GM18520 (cell line): ENCODE data around the gene ERV3-1.
A peak's percentile ranks its signal among the peaks of the same experiment; 100 is the strongest.
"Not testable (repeated sequence)": the region's sequence is repeated elsewhere in the genome, so short reads cannot be mapped to it uniquely, and the experiment has no call there.

ENCODE experiments used
- ATAC-seq: cut with Tn5 transposase; IDR thresholded peaks from one replicate; pipeline ENCODE4 v1.9.1; 2021; ENCODE audit not compliant: unreplicated experiment

The ERV3-1 gene

GRCh38 chr7:65001291-65001814 lies 5.1 kb downstream of the ERV3-1 start:
- ATAC-seq, result no peak

- no peak for ATAC-seq
These were observed 7.1 kb downstream of the ERV3-1 start for GRCh38 chr7:64999165-65000004.

GRCh38 chr7:64998865-64999164 lies 7.7 kb downstream of the ERV3-1 start:
- ATAC-seq, result no peak

- no peak for ATAC-seq
These were observed 8.5 kb downstream of the ERV3-1 start for GRCh38 chr7:64997927-64998391.

DNA sequence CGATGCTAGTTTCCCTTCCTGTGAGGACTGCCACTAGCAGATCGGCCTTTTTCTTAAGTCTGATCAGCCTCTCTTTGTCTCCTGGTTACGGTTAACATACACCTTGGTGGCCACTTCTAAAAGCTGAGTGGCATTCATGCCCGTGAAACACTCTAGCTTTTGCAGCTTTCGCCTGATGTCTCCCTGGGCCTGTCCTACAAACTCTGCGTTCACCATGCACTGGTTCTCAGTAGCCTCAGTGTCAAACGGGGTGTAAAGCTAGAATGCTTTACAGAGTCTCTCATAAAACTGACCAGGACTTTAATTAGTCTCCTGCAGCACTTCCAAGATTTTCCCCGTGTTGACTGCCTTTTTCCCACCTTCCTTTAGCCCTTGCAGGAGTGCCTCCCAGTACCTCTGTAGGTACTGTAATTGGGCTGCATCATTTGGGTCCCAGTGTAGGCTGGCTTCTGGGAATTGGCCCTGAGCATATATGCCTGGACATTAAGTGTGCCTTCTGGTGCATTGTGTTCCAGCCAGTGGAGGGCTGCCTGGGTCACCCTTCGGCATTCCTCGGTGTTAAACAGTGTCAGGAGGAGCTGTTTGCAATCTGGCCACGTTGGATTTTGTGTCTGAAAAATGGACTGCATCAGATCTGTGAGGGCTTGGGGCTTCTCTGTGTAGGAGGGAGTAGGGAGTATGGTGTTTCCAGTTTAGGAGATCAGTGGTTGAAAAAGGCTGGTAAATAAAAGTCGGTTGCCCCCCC lies 9.2 kb downstream of the ERV3-1 start:
- no peak for ATAC-seq

- ATAC-seq, result no peak
These were observed 10.2 kb downstream of the ERV3-1 start for GRCh38 chr7:64996305-64996704.

DNA sequence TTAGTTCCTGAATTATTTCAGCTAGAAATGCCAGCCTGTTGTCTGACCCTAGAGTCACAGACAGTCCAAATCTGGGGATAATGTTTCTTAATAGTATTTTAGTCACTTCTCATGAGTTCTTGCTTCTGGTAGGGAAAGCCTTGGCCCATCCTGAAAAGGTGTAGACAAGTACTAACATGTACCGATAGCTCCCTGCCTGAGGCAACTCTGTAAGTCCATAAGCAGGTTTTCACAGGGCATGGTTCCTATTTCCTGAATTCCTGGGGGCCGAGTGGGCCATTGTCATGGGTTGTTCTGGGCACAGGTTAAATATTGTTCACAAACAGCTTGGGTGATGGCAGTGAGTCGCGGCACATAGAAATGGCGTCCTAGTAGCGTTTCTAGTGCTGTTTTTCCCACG lies 12.6 kb downstream of the ERV3-1 start:
- no peak for ATAC-seq

DNA sequence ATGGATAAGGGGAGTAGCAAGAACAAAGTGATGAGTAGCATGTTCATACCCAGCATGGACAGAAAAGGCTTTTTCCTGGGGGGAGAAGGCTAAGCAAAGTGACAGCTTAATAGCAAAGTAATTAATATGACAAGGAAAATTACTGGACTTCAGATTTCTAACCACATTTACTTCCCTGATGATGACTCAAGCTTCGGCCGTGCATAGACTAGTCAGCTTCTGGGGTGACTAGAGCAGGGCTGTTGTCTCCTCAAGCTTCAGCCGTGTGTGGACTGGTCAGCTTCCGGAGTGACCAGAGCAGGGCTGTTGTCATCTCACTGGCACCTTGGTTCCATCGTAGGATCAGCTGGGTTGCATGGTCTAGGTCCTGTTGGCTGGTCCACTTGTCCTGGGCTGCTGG lies 13.5 kb downstream of the ERV3-1 start:
- no peak for ATAC-seq

- no peak for ATAC-seq
These were observed 15.6 kb downstream of the ERV3-1 start, which contains the start of gene ZNF117 for GRCh38 chr7:64990936-64991335. Gene ZNF117, minus strand, starts transcription at chr7:64991036.

DNA sequence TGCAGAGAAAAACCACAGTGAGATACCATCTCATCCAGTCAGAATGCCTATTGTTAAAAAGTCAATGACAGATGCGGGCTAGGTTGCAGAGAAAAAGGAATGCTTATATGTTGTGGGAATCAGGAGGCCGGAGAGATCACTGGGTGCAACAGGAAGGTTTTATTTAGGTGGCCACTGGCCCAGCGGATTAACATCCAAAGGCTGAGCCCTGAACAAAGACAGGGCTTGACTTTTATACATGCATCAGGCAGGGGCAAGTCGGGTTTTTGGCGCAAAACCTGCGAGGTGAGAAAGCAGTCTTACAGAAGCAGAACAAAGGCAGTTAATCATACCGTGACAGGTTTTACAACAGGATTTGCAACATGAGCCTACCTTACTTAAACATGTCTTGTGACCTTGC lies 16.3 kb downstream of the ERV3-1 start:
- no peak for ATAC-seq

GRCh38 chr7:64978497-64979203 lies 27.8 kb downstream of the ERV3-1 start:
- ATAC-seq, result no peak

DNA sequence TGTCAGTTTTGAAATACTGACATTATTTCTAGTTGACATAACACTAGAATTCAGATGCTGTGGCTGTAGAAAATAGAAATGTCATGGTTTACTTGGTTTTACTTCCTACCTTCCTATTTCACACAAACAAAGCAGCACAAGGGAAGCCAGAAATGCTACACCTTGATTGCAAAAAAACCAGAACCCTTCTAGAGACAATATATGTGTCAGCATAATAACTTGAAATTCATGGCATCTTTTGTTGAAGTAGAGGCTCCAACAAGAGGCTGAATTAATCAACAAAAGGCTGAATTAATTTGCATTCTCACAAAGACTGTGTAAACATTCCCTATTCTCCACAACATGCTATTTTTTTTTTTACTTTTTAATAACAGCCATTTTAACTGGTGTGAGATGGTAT lies 40.9 kb downstream of the ERV3-1 start:
- ATAC-seq, result no peak

GRCh38 chr7:64959072-64959747 lies 47.3 kb downstream of the ERV3-1 start:
- ATAC-seq, result no peak

GRCh38 chr7:64951250-64951848 lies 55.1 kb downstream of the ERV3-1 start:
- peak; percentile 65 for ATAC-seq

- not testable (repeated sequence) for ATAC-seq
These were observed 55.8 kb downstream of the ERV3-1 start for GRCh38 chr7:64950673-64951072.

DNA sequence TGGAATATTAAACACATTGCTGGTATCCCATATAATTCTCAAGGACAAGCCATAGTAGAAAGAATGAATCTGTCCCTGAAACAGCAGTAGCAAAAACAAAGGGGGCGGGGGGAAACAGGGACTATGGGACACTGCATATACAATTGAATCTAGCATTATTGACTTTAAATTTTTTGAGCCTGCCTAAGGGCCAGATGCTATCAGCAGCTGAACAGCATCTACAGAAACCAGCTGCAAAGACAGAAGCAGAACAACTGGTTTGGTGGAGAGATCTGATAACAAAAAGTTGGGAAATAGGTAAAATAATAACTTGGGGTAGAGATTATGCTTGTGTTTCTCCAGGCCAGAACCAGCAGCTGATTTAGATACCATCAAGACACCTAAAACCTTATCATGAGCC lies 57.7 kb downstream of the ERV3-1 start:
- ATAC-seq, result not testable (repeated sequence)

- ATAC-seq, result no peak
These were observed 59.1 kb downstream of the ERV3-1 start for GRCh38 chr7:64947252-64948000.

DNA sequence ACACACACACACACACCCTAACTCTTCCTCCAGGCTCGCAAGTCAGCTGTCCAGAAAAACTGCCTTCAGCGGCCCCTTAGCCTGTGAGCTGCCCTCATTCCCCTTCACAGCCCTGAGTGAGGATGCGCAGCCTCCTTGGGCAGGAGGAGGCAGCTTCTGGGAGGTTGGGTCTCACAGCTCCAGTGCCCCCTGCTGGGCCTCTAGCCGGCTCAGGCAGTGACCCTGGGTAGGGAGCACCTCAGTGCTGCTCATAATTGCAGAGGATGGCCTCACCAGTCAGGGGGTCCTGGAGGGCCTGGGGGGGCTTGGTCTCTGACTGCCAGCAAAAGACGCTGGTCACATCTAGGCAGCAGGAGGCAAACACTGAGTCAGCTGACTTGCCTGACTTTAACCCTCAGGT lies 59.7 kb downstream of the ERV3-1 start:
- ATAC-seq, result no peak

DNA sequence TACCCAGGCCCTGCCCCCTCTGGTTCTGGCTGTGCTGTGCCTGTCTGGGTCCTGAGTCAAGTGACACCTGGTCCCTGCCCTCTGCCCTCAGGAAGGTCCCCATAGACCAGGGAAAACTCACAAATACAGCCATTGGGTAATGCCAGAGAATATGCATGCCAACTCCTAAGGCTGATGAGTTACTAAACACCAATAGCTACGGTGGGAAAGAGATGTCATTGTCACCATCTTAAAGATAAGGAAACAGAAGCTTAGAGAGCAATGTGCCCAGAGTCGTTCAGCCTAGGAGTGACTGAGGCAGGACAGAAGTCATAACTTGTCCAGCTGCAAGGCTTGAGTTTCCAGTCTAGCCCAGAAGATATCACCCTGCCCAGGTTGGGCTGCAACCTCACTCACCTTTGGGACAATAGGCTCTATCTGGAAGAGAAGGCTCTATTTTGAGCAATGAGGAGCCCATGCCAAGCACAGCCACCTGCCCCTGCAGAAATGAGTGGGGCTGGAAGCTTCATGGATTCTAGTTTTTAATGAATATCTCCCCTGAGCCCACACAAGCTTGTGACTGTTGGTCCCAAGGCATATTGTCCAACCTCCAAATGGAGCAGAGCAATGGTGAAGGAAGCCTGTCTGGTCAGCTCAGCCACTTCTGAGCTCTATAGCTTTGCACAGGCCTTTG lies 60.8 kb downstream of the ERV3-1 start:
- ATAC-seq, result no peak
